ENCODE measurements around the gene TRAPPC11. TPM values are rescaled to one million over a fixed set of nuclear protein-coding genes. Genes with fewer than 3 reads are reported as not detected.

The TRAPPC11 gene
- polyA plus RNA-seq, 1 of the 3 experiments (the other 2 are of a cell fraction), result 18.8 TPM

DNA sequence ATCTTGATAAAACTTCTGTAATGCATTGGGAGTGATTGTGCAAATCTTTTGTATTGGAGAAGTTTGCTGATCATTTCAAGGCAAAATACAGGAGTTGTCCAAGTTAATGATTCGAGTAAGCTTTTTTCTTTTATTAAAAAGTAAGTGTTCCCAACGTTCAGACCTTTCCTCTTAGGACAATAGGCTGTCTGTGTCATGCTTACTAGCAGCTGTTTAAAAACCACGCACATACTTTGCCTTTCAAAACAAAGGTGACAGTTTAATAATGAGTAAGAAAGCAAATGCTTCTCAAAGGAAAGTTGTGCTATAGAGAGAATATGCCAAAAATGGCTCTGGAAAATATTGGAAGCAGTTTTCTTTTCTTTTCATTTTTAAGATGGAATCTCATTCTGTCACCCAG lies 11.2 kb downstream of the TRAPPC11 start:
- Histone ChIP-seq H3K9me3 (no peaks in the 10 kb centered on the region), H3K9me2 (no peaks in the 10 kb centered on the region), H3K4me2 (no peak overlapping the region), H3K36me3 (replicated peaks in 1 of 2; ENCODE audit: control insufficient read depth in 1 of 2, insufficient read depth in 2 of 2, low read length in 1 of 2) (peaks cover 70 to 71% of the 10 kb centered on the region in 2 experiments), H3F3A (replicated peaks; ENCODE audit: insufficient read depth) (peaks cover 10% of the 10 kb centered on the region), H3K9ac (no peak overlapping the region), H3K4me1 (ENCODE audit: control insufficient read depth in 1 of 2, insufficient read depth in 2 of 2, low read depth in 1 of 2, low read length in 1 of 2) (peaks cover 0 to 7% of the 10 kb centered on the region in 2 experiments; a peak in 2 of 4 replicates), H3K79me2 (ENCODE audit: insufficient read depth) (no peaks in the 10 kb centered on the region; the same call in 1 of the 2 replicates), H4K20me1 (ENCODE audit: insufficient read depth) (no peaks in the 10 kb centered on the region), H2AFZ (ENCODE audit: low read depth) (no peak overlapping the region), H3K27ac (ENCODE audit: low read depth in 2 of 2, low read length in 1 of 2) (no peak overlapping the region), H3K27me3 (ENCODE audit: insufficient read depth) (no peaks in the 10 kb centered on the region), H3K4me3 (ENCODE audit: low read depth in 2 of 2, low read length in 1 of 2) (no peak overlapping the region)
- POLR2A ChIA-PET, result no interaction called here
- TF ChIP-seq POLR2AphosphoS5 (IDR thresholded peaks at IDR 0.05; ENCODE audit: low read depth, low read length) (no peak), JUND (IDR thresholded peaks at IDR 0.05) (no peak), NRF1 (IDR thresholded peaks at IDR 0.05; ENCODE audit: low read depth, low read length) (no peak), RAD21 (IDR thresholded peaks at IDR 0.05; ENCODE audit: low read length) (no peak), FOXM1 (IDR thresholded peaks at IDR 0.05; ENCODE audit: low read depth) (no peak), TEAD4 (IDR thresholded peaks at IDR 0.05; ENCODE audit: borderline replicate concordance, insufficient read depth) (no peak), RFX5 (IDR thresholded peaks at IDR 0.05; ENCODE audit: low read length) (no peak), REST (IDR thresholded peaks at IDR 0.05; ENCODE audit: low read depth, low read length) (no peak)
- DNase-seq, result no peak
- CTCF ChIA-PET, result no interaction called here
- WGBS (ENCODE audit: low lambda C conversion rate), result 97% methylated on average over 3 of the region's 3 CpGs

- peaks cover 10% of the 10 kb centered on the region for H3F3A ChIP-seq (replicated peaks; ENCODE audit: insufficient read depth)
- DNase-seq, result no peak
- no peak for TF ChIP-seq MEF2A (IDR thresholded peaks at IDR 0.05; ENCODE audit: borderline replicate concordance, low read depth)
- TF ChIP-seq YY1 (IDR thresholded peaks at IDR 0.05; ENCODE audit: low read depth), result no peak
- TF ChIP-seq JUND (IDR thresholded peaks at IDR 0.05), result no peak
- no peak for TF ChIP-seq SMC3 (IDR thresholded peaks at IDR 0.05; ENCODE audit: low read depth, low read length)
- TF ChIP-seq, protein P1, sequence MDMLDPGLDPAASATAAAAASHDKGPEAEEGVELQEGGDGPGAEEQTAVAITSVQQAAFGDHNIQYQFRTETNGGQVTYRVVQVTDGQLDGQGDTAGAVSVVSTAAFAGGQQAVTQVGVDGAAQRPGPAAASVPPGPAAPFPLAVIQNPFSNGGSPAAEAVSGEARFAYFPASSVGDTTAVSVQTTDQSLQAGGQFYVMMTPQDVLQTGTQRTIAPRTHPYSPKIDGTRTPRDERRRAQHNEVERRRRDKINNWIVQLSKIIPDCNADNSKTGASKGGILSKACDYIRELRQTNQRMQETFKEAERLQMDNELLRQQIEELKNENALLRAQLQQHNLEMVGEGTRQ (IDR thresholded peaks at IDR 0.05; ENCODE audit: borderline replicate concordance, low read depth, low read length), result no peak
- TF ChIP-seq CTCF (IDR thresholded peaks at IDR 0.05), result no peak
- no peak overlapping the region for H3K27ac ChIP-seq (ENCODE audit: low read depth in 2 of 2, low read length in 1 of 2)
- no peak overlapping the region for H2AFZ ChIP-seq (ENCODE audit: low read depth)
- no peaks in the 10 kb centered on the region for H3K79me2 ChIP-seq (ENCODE audit: insufficient read depth)
- no peak overlapping the region for H3K4me2 ChIP-seq
- H3K36me3 ChIP-seq (replicated peaks in 1 of 2; ENCODE audit: control insufficient read depth in 1 of 2, insufficient read depth in 2 of 2, low read length in 1 of 2), result peaks cover 62 to 64% of the 10 kb centered on the region in 2 experiments
- H3K4me1 ChIP-seq (ENCODE audit: control insufficient read depth in 1 of 2, insufficient read depth in 2 of 2, low read depth in 1 of 2, low read length in 1 of 2), result peaks cover 0 to 7% of the 10 kb centered on the region in 2 experiments; a peak in 2 of 4 replicates
- H3K9ac ChIP-seq, result no peak overlapping the region
- POLR2A ChIA-PET, result no interaction called here
- H3K27me3 ChIP-seq (ENCODE audit: insufficient read depth), result no peaks in the 10 kb centered on the region
- CTCF ChIA-PET, result interaction anchor here (0.8 to 1.2 kb wide), 2 partner anchors 13 to 16 kb away, joined by 3 read pairs; no protein-coding TSS in a partner anchor
- H3K9me3 ChIP-seq, result no peaks in the 10 kb centered on the region
- no peak overlapping the region for H3K4me3 ChIP-seq (ENCODE audit: low read depth in 2 of 2, low read length in 1 of 2)
- H3K9me2 ChIP-seq, result no peaks in the 10 kb centered on the region
- no peaks in the 10 kb centered on the region for H4K20me1 ChIP-seq (ENCODE audit: insufficient read depth)
- WGBS (ENCODE audit: low lambda C conversion rate), result 95% methylated on average over 11 of the region's 12 CpGs
These were observed 12.0 kb downstream of the TRAPPC11 start for GRCh38 chr4:183670960-183671555.
